ENCODE results near the gene ZNF189.

The ZNF189 gene

DNA sequence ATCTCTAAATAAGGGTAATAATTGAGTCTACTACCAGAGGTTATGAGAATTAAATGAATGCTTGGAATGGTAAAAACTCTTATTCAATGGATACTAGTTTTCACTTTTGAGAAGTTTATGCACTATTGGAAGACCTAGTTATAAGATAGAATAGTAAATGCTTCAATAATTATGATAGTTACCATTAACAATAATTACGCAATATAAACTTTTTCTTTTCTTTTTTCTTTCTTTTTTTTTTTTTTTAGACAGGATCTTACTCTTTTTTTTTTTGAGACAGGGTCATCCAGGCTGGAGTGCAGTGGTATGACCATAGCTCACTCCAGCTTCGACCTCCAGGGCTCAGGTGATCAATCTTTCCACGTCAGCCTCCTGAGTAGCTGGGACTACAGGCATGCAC is 30.3 kb downstream of the ZNF189 start:
- TF ChIP-seq, protein P1, sequence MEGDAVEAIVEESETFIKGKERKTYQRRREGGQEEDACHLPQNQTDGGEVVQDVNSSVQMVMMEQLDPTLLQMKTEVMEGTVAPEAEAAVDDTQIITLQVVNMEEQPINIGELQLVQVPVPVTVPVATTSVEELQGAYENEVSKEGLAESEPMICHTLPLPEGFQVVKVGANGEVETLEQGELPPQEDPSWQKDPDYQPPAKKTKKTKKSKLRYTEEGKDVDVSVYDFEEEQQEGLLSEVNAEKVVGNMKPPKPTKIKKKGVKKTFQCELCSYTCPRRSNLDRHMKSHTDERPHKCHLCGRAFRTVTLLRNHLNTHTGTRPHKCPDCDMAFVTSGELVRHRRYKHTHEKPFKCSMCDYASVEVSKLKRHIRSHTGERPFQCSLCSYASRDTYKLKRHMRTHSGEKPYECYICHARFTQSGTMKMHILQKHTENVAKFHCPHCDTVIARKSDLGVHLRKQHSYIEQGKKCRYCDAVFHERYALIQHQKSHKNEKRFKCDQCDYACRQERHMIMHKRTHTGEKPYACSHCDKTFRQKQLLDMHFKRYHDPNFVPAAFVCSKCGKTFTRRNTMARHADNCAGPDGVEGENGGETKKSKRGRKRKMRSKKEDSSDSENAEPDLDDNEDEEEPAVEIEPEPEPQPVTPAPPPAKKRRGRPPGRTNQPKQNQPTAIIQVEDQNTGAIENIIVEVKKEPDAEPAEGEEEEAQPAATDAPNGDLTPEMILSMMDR (conservative IDR thresholded peaks at IDR 0.05; ENCODE audit: control insufficient read depth, insufficient read depth, low read depth, low read length): no peak
- no peak overlapping the region for H3K4me3 ChIP-seq (ENCODE audit: control insufficient read depth, low read depth, low read length)
- DNase-seq (ENCODE audit: low read depth): no peak

DNA sequence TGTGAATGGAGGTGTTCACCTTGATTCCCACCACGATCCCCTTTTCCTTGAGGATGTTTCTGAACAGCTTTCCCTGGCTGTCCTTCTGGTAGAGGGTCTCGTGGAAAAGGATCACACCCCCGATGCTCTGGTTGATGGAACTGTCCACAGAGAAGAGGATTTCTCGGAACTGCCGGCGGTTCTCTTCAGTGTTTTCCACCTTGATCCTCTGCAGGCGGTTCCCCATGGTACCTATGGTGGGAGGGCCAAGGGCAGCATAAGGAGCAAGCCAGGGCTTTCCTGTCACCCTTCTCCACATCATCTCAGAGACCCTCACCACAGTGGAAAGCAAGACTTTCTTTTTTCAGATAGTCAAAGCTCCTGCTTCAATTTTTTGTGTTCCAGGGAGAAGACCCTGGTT is 31.1 kb downstream of the ZNF189 start:
- TF ChIP-seq, protein P1 (conservative IDR thresholded peaks at IDR 0.05; ENCODE audit: control insufficient read depth, insufficient read depth, low read depth, low read length): no peak
- DNase-seq (ENCODE audit: low read depth): no peak
- no peak overlapping the region for H3K4me3 ChIP-seq (ENCODE audit: control insufficient read depth, low read depth, low read length)

DNA sequence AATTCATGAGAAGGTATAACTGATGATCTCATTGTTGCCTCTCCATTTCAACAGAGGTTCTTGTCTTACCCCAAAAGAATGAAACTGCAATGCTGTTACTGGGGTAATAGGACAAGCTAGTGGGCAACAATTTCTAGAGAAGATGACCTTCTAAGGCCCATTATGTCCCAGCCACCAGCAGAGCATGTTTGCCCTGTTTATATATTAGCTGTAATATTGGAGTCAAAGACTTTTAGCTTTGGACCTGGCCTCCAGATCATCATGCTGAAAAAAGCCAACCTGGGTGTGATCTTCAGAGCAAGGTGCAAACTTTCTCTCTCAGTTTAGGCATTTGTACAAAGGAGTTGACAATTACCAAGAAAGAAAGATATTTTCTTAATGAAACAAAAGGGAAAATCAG is 33.5 kb downstream of the ZNF189 start:
- TF ChIP-seq, protein P1 (conservative IDR thresholded peaks at IDR 0.05; ENCODE audit: control insufficient read depth, insufficient read depth, low read depth, low read length): no peak
- no peak for DNase-seq (ENCODE audit: low read depth)
- H3K4me3 ChIP-seq (ENCODE audit: control insufficient read depth, low read depth, low read length): no peak overlapping the region

DNA sequence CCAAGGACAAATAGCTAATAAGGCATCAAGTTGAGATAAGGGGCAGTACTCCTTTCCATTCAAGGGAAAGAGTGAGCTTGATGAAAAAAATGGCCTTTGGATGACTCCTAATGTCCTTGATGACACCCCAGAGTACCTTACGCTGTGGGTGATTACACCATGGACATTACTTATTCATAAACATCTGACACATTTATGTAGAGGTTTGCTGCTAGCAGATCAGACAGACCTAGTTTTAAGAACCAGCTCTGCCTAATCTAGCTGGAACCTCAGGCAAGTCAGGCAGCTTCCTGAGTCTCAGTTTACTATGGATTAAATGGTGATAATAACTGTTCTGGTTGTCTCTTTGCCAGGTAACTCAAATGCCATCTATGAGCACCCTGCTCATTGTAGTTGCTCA is 34.1 kb downstream of the ZNF189 start:
- DNase-seq (ENCODE audit: low read depth): no peak
- H3K4me3 ChIP-seq (ENCODE audit: control insufficient read depth, low read depth, low read length): no peak overlapping the region
- TF ChIP-seq, protein P1 (conservative IDR thresholded peaks at IDR 0.05; ENCODE audit: control insufficient read depth, insufficient read depth, low read depth, low read length): no peak

DNA sequence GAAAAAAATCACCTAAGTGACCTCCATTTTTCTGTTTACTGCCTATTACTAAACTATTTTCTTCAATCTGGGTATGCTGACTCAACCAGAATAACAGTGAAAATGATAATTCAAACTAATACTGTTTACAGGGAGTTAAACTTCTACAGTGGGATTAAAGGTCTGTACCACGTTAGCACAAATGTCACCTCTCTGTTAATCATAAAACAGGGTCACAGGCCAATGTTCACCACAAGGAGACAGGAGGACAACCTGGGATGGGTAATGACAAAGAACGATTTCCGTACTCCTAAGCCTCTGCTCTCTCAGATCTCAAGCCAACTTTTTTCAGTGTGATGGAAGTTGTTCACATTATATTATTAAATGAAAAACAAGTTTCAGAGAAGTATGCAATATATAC is 34.6 kb downstream of the ZNF189 start:
- DNase-seq (ENCODE audit: low read depth): no peak

DNA sequence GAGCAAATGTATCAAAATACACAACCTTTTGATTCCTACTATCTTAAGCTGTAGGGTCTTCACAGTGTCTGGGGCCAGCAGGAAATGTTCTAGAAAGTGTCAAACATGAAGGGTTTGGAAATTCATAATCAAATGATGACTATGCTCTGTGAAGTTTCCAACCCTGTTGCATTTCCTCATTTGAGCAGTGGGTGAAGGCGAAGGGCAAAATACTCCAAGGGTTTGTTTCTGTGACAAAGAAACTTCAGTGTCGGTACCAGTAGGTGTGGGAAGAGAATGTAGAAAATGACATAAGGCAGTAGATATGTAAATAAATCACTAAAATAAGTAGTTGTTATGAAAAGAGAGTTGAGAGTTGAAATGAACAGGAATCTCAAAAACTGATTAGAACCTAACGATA is 36.3 kb downstream of the ZNF189 start:
- no peak overlapping the region for H3K4me3 ChIP-seq (ENCODE audit: control insufficient read depth, low read depth, low read length)
- TF ChIP-seq, protein P1 (conservative IDR thresholded peaks at IDR 0.05; ENCODE audit: control insufficient read depth, insufficient read depth, low read depth, low read length): no peak
- DNase-seq (ENCODE audit: low read depth): no peak

More for the DNA sequence above, 34.6 kb downstream of the ZNF189 start:
- TF ChIP-seq, protein P1 (conservative IDR thresholded peaks at IDR 0.05; ENCODE audit: control insufficient read depth, insufficient read depth, low read depth, low read length): no peak
- no peak overlapping the region for H3K4me3 ChIP-seq (ENCODE audit: control insufficient read depth, low read depth, low read length)

DNA sequence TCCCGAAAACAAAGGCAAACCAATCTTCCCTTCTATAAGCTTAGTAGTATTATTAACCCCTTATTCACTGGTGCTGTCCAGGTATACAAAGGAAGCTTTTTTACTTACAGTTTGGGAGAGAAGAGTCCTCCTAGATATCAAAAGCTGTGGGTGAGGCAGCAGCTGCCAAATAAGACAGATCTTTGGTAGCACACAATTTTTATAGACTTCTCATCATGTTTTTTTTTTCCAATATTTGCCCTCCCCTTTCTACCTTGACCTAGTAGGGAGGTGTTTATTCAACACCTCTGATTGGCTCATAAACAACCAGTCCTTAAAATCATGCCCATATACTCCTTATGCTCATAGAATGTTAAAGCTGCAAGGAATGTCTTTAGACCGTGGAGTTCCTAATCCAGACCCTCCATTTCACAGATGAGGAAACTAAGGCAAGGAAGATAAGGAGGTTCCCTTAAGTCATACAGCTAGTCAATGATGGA is 37.0 kb downstream of the ZNF189 start, which contains the start of gene ALDOB:
ALDOB (minus strand) TSS at position 174 of the 479 bp plus-strand sequence. CDS start 4,887 bp downstream, outside the sequence.
- TF ChIP-seq, protein P1 (conservative IDR thresholded peaks at IDR 0.05; ENCODE audit: control insufficient read depth, insufficient read depth, low read depth, low read length): no peak
- no peak for DNase-seq (ENCODE audit: low read depth)
- no peak within 1 kb of the TSS for H3K4me3 ChIP-seq (ENCODE audit: control insufficient read depth, low read depth, low read length)

Data from fibroblast of mammary gland (primary cell).